Measurements from ENCODE around the gene SOAT2. TPM values are rescaled to one million over a fixed set of nuclear protein-coding genes. Genes with fewer than 3 reads are reported as not detected.

Gene SOAT2, protein sequence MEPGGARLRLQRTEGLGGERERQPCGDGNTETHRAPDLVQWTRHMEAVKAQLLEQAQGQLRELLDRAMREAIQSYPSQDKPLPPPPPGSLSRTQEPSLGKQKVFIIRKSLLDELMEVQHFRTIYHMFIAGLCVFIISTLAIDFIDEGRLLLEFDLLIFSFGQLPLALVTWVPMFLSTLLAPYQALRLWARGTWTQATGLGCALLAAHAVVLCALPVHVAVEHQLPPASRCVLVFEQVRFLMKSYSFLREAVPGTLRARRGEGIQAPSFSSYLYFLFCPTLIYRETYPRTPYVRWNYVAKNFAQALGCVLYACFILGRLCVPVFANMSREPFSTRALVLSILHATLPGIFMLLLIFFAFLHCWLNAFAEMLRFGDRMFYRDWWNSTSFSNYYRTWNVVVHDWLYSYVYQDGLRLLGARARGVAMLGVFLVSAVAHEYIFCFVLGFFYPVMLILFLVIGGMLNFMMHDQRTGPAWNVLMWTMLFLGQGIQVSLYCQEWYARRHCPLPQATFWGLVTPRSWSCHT
- total RNA-seq, result under 1 TPM in 1 of 4 donors, not detected in 3; 0.31 TPM

DNA sequence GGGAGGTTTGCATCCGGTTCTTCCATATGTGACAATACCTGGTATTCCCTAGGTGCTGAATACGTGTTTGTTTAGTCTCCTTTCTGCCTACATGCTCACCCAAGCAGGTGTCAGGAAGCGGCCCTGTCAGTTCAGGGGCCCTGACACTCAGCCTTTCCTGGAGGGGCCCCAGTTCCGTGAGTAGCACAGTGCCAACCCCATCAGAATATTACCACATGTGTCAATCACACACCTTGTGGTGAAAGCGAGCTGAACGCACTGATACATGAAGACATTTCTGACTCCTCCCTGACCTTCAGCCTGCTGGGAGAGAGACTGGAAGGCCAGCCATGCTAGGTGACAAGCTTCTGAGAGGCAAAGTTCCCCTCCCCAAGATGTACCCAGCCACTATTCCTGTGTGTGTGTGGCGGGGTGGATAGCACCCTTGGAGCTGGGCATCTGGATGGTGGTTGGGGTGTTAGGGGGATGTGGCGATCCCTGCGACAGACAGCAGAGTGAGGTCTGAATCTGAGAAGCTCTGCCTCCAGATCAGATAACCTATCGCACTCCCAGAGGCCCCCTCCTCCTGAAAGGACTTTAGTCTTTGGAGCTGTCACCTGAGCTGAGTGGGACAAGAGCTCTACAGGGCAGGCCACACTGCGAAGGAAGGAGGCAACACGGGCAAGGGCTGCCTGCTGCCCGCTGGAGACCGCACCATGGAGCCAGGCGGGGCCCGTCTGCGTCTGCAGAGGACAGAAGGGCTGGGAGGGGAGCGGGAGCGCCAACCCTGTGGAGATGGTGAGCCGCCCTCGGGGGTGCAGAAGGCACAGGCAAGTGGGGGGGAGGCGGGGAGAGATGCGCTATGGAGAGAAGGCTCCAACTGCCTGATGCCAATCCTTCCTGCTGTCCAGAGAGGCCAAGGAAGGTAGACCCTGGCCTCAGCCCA is at the start of gene SOAT2:
Gene SOAT2, plus strand, starts transcription at position 604 of the 925 bp plus-strand sequence. Its CDS starts 92 bp downstream, at position 696.
- Histone ChIP-seq H3K27ac (peak within 1 kb of the TSS in 2 of 4 donors; percentile 12 to 18), H3K4me3 (no peak within 1 kb of the TSS), H3K9me3 (no peaks in the 10 kb centered on the region), H3K36me3 (peaks cover 0 to 28% of the 10 kb centered on the region in 2 donors), H3K4me1 (peaks cover 5 to 61% (median 17%) of the 10 kb centered on the region in 3 donors), H3K27me3 (no peaks in the 10 kb centered on the region)
- WGBS, 2 donors (ENCODE audit: low coverage in 1 of 2), result 79 to 88% methylated on average over 4 to 8 of the region's 23 CpGs
- ATAC-seq, result no peak
- TF ChIP-seq EP300 (IDR thresholded peaks at IDR 0.05) (no peak), CTCF (IDR thresholded peaks at IDR 0.05) (no peak), POLR2AphosphoS5 (IDR thresholded peaks at IDR 0.05) (no peak), POLR2A (IDR thresholded peaks at IDR 0.05) (no peak)

DNA sequence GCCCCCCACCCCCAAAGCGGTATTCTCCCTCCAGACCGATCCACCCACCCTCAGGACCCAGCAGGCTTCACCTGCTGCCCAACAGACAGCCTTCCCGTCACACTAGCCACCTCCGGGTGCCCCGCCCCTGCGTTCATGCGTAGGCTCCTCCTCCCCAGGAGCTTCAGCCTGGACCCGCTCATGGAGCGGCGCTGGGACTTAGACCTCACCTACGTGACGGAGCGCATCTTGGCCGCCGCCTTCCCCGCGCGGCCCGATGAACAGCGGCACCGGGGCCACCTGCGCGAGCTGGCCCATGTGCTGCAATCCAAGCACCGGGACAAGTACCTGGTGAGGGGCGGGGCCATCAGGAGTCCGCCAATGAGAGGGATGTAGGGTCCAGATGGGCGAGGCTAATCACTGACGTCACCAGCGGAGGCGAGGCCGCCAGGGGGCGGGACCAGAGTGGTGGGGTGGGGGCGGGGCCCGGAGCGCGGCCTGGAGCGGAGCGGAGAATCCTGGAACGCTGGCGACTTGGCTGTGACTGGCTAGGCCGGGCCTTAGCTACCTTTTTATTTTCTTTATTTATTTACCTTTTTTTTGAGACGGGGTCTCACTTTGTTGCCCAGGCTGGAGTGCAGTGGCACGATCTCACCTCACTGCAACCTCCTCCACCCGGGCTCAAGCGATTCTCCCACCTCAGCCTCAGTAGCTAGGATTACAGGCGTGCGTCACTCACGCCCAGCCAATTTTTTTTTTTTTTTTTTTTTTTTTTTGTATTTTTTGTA is 49.0 kb upstream of the SOAT2 start:
- peak overlapping the region; percentile 41 to 85 for H3K4me3 ChIP-seq
- TF ChIP-seq POLR2AphosphoS5 (IDR thresholded peaks at IDR 0.05) (peak; percentile 64), EP300 (IDR thresholded peaks at IDR 0.05) (no peak), CTCF (IDR thresholded peaks at IDR 0.05) (peak in 1 of 4 experiments; percentile 7), POLR2A (IDR thresholded peaks at IDR 0.05) (peak; percentile 43 to 76)
- no peaks in the 10 kb centered on the region for H3K27me3 ChIP-seq
- H3K36me3 ChIP-seq, result peaks cover 0 to 60% of the 10 kb centered on the region in 2 donors
- 0 to 29% methylated on average over 7 to 16 of the region's 48 CpGs for WGBS, 2 donors (ENCODE audit: low coverage in 1 of 2)
- ATAC-seq, result peak; percentile 73
- H3K4me1 ChIP-seq, result peaks cover 0 to 96% (median 46%) of the 10 kb centered on the region in 3 donors
- H3K9me3 ChIP-seq, result no peaks in the 10 kb centered on the region
- H3K27ac ChIP-seq, result peak overlapping the region; percentile 90 to 100 (median 99)

DNA sequence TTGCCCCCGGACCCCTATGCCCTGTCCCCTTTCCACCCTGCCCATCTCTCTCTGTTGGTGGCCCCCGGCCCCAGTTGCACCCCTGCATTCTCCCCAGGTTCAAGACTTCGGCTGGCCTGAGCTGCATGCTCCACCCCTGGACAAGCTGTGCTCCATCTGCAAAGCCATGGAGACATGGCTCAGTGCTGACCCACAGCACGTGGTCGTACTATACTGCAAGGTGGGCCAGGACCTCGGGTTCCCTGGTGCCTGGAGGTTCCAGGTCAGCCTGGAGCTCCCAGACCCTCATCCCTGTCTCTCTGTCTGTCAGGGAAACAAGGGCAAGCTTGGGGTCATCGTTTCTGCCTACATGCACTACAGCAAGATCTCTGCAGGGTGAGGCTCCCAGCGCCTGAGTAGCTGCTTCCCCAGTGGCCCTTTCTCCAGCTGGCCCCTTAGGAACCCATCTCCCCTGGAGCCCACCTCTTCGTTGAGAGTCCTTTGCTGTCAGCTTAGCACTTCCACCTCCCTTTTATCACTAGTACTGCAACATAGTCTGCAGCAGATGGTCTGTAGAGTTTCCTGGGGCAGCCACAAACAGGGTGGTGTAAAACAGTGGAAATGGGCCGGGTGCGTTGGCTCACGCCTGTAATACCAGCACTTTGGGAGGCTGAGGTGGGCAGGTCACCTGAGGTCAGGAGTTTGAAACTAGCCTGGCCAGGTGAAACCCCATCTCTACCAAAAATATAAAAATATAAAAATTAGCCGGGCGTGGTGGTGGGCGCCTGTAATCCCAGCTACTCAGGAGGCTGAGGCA is 47.6 kb upstream of the SOAT2 start:
- 84 to 89% methylated on average over 5 to 7 of the region's 15 CpGs for WGBS, 2 donors (ENCODE audit: low coverage in 1 of 2)
- no peak for TF ChIP-seq EP300 (IDR thresholded peaks at IDR 0.05)
- TF ChIP-seq POLR2A (IDR thresholded peaks at IDR 0.05), result no peak
- no peak for TF ChIP-seq POLR2AphosphoS5 (IDR thresholded peaks at IDR 0.05)
- no peak for TF ChIP-seq CTCF (IDR thresholded peaks at IDR 0.05)
- H3K4me1 ChIP-seq, result peaks cover 0 to 96% (median 44%) of the 10 kb centered on the region in 3 donors
- H3K27me3 ChIP-seq, result no peaks in the 10 kb centered on the region
- H3K27ac ChIP-seq, result peak overlapping the region in 3 of 4 donors; percentile 99 to 100 (median 99)
- no peak overlapping the region for H3K4me3 ChIP-seq
- no peaks in the 10 kb centered on the region for H3K9me3 ChIP-seq
- no peak for ATAC-seq
- peaks cover 0 to 74% of the 10 kb centered on the region in 2 donors for H3K36me3 ChIP-seq

- WGBS, 2 donors (ENCODE audit: low coverage in 1 of 2), result 82 to 84% methylated on average over 5 of the region's 5 CpGs
- Histone ChIP-seq H3K27me3 (no peaks in the 10 kb centered on the region), H3K36me3 (peaks cover 0 to 80% of the 10 kb centered on the region in 2 donors), H3K4me1 (peaks cover 0 to 96% (median 49%) of the 10 kb centered on the region in 3 donors), H3K27ac (peak overlapping the region in 3 of 4 donors; percentile 2 to 99 (median 99)), H3K4me3 (no peak overlapping the region), H3K9me3 (no peaks in the 10 kb centered on the region)
- no peak for ATAC-seq
- TF ChIP-seq CTCF (IDR thresholded peaks at IDR 0.05) (no peak), POLR2AphosphoS5 (IDR thresholded peaks at IDR 0.05) (no peak), POLR2A (IDR thresholded peaks at IDR 0.05) (no peak), EP300 (IDR thresholded peaks at IDR 0.05) (no peak)
Observed at GRCh38 chr12:53056296-53056695, 47.0 kb upstream of the SOAT2 start.

All from gastroesophageal sphincter (tissue), 4 donors.